CD4-positive, alpha-beta T cell treated with Interleukin-17A for 4 hours (primary cell): Measurements from ENCODE around the gene RIIAD1.
"Not testable (repeated sequence)": the region's sequence is repeated elsewhere in the genome, so short reads cannot be mapped to it uniquely, and the experiment has no call there.

Source experiments
- DNase-seq: peaks from one replicate; pipeline ENCODE4 v3.0.0-alpha.2; 2020; ENCODE audit warnings: mixed read lengths

RIIAD1 gene

GRCh38 chr1:151711044-151711800, 10.1 kb upstream of the RIIAD1 start:
- DNase-seq, result no peak

- DNase-seq, result no peak
Measured at GRCh38 chr1:151711951-151712350, 9.4 kb upstream of the RIIAD1 start.

GRCh38 chr1:151713044-151713443, 8.3 kb upstream of the RIIAD1 start:
- no peak for DNase-seq

GRCh38 chr1:151713874-151714273, 7.4 kb upstream of the RIIAD1 start:
- DNase-seq, result no peak

- no peak for DNase-seq
Measured at GRCh38 chr1:151714820-151715725, 6.2 kb upstream of the RIIAD1 start.

GRCh38 chr1:151715726-151716404, 5.5 kb upstream of the RIIAD1 start:
- DNase-seq, result no peak

- no peak for DNase-seq
Measured at GRCh38 chr1:151716405-151716762, 4.9 kb upstream of the RIIAD1 start.

GRCh38 chr1:151716771-151717631, 4.3 kb upstream of the RIIAD1 start, which contains the start of gene CELF3:
CELF3 (minus strand) TSS chr1:151716803; CDS start chr1:151716020, 783 bp downstream.
- DNase-seq, result no peak

- DNase-seq, result no peak
Measured at GRCh38 chr1:151718011-151718431, 3.3 kb upstream of the RIIAD1 start.

GRCh38 chr1:151718666-151719065, 2.7 kb upstream of the RIIAD1 start:
- no peak for DNase-seq

GRCh38 chr1:151720125-151720524, 1.2 kb upstream of the RIIAD1 start:
- DNase-seq, result no peak

GRCh38 chr1:151720554-151720953, 768 bp upstream of the RIIAD1 start:
- no peak for DNase-seq

- no peak for DNase-seq
Measured at GRCh38 chr1:151721788-151722510, 627 bp downstream of the RIIAD1 start.

GRCh38 chr1:151723726-151724370, 2.5 kb downstream of the RIIAD1 start:
- no peak for DNase-seq

- no peak for DNase-seq
Measured at GRCh38 chr1:151728151-151729054, 7.1 kb downstream of the RIIAD1 start.

- no peak for DNase-seq
Measured at GRCh38 chr1:151729157-151729965, 8.0 kb downstream of the RIIAD1 start.

- DNase-seq, result no peak
Measured at GRCh38 chr1:151729966-151730291, 8.6 kb downstream of the RIIAD1 start.

- no peak for DNase-seq
Measured at GRCh38 chr1:151733126-151733525, 11.8 kb downstream of the RIIAD1 start.

- not testable (repeated sequence) for DNase-seq
Measured at GRCh38 chr1:151733995-151734394, 12.7 kb downstream of the RIIAD1 start.
